Left kidney (tissue), 8 donors: ENCODE data around the gene SERPINB3. TPM values are rescaled to one million over a fixed set of nuclear protein-coding genes. Genes with fewer than 3 reads are reported as not detected.
A peak's percentile ranks its signal among the peaks of the same experiment; 100 is the strongest.
"Not testable (repeated sequence)": the region's sequence is repeated elsewhere in the genome, so short reads cannot be mapped to it uniquely, and the experiment has no call there.

Experiments used
- DNase-seq: peaks from one replicate; pipeline ENCODE4 v3.0.0-alpha.2; 2013
- long read RNA-seq, 8 donors: transcript quantifications; one replicate each; lab custom pipeline, GENCODE V29; 2026
- polyA plus RNA-seq: library from polyadenylated mRNA; unstranded; fragments of 120-200 nt; gene quantifications from one replicate; pipeline ENCODE4 v1.2.1, GENCODE V29; 2013; ENCODE audit not compliant: insufficient read length

SERPINB3 gene
- 0.12 TPM for polyA plus RNA-seq
- long read RNA-seq, donor 1: 0 reads
- long read RNA-seq, donor 2: 0 reads
- long read RNA-seq, donor 3: 0 reads
- long read RNA-seq, donor 4: 0 reads
- long read RNA-seq, donor 5: 0 reads
- long read RNA-seq, donor 6: 0 reads
- long read RNA-seq, donor 7: 0 reads
- long read RNA-seq, donor 8: 0 reads

GRCh38 chr18:63661750-63662149 lies at the start of gene SERPINB3:
Gene SERPINB3, minus strand, starts transcription at chr18:63661893. Its CDS starts 677 bp downstream, at chr18:63661216.
- DNase-seq: not testable (repeated sequence)

- no peak for DNase-seq
These were observed 47.0 kb upstream of the SERPINB3 start for GRCh38 chr18:63708650-63709049.

GRCh38 chr18:63707816-63708215 lies 46.1 kb upstream of the SERPINB3 start:
- DNase-seq: no peak

- no peak for DNase-seq
These were observed 43.7 kb upstream of the SERPINB3 start for GRCh38 chr18:63705401-63705800.

DNA sequence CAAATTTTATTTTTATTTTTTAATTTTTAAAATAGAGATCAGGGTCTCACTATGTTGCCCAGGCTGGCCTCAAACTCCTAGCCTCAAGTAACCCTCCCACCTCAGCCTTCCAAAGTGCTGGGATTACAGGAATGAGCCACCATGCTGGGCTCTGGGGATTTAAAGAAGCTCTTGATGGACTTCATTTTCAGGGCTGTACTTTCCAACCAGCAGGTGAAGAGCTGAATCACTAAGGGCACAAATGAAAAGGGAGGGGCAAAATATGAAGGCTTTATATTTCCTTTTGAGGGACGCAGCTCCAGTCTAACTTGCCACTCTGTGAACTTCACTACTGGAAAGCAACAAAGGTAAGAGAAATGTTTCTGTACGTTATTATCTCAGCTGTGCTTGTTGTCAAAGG lies 41.0 kb upstream of the SERPINB3 start, which contains the start of gene SERPINB11:
Gene SERPINB11, plus strand, starts transcription at position 301 of the 400 bp plus-strand sequence. CDS start 7,234 bp downstream, outside the sequence.
- no peak for DNase-seq

DNA sequence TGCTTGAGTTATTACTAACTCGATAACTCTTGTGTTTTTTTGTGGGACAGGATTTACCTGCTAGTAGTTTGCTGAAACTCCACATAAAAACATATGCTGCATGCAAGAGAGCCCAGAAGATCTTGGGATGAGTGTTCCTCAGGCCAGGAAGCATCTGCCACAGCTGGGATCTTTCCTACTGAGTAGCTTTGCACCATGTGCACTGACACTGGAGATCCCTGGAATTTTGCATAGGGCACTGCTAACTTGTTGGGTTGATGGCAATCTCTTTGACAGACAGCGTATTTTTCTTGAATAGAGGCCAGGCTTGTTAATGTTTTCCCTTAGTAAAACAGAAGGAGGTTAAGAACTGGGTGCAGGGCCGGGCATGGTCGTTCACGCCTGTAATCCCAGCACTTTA lies 40.3 kb upstream of the SERPINB3 start:
- no peak for DNase-seq

DNA sequence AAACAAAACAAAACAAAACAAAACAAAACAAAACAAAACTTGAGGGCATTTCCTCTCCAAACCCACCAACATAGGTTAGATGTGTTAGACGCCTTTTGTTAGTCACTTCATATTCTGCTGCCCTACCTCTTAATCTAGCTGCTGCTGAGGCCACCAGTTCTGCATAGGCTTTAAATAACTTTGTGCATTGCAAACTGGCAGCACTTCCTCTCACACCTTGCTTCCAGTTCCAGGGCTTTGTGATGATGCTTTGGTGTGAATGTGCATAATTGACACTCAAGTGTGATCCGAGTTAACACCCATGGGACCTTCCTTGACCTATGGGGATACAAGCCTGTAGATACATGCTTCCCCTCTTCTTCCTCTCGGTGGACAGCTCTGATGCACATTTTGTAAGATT lies 38.8 kb upstream of the SERPINB3 start:
- DNase-seq: no peak

DNA sequence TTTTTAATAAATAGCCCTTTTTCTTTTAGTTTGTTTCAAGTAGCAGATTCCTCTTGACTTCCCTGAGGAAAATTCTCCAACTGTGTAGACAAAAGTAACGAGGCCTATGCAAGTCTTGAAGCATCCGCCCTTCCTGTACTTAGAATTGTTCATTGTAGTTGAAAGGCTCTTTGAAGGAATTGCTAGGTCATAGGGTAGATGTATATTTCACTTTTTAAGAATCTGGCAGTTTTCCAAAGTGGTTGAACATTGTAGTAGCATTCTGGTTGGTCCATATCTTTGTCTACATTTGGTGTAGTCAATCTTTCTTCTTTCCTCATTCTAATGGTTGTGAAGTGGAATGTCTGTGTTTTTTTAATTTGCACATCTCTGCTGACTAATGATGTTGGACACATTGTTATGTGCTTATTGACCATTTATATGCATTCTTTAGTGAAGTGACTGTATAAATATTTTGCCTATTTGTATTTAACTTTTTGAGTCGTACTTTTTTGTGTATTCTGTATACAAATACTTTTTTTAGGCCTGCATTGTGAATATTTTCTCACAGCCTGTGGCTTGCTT lies 35.5 kb upstream of the SERPINB3 start:
- no peak for DNase-seq

- DNase-seq: no peak
These were observed 27.4 kb upstream of the SERPINB3 start for GRCh38 chr18:63689064-63689463.

GRCh38 chr18:63686871-63687270 lies 25.2 kb upstream of the SERPINB3 start:
- no peak for DNase-seq

- DNase-seq: no peak
These were observed 23.0 kb upstream of the SERPINB3 start for GRCh38 chr18:63684718-63685117.

GRCh38 chr18:63683890-63684289 lies 22.2 kb upstream of the SERPINB3 start:
- no peak for DNase-seq

GRCh38 chr18:63683152-63683551 lies 21.5 kb upstream of the SERPINB3 start:
- DNase-seq: no peak

DNA sequence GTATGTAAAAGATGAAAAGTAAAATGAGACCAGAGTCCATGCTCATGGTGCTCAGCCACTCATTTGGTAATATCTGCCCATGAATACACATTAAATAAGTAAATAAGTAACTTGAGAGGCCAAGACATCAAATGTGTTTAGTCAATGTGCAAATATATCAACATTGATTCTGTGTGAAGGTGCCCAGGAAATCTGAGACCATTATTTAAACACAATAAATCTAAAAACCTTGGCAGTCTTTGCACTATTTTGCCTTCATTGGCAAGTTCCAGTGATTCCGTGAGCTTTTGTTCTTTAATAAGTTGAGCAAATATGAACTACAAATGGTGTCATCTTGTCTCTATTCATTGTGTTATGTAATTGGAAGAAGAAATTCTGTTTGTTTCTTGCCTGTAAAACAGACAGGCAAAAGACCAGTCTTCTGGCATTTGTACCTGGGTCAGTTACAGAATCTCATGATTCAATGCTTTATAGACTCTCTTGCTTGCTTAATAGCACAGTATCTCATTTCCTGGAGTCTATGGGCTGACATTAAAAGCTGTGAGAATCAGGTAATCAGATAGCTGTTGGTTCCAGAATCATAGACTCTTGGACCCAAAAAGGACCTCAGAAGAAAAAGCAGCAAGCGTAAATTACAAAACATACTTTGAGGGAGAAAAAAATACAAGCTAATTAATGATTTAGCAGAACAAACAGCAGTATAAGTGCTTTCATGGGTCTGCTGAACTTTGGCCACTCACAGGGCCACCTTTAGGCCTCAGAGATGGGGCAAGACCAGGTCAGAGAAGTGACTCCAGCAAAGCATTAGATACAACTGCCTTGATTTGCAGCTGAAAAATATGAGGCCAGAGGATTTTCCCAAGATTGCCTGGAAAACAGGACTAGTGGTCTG lies 20.0 kb upstream of the SERPINB3 start:
- peak; percentile 41 for DNase-seq

- no peak for DNase-seq
These were observed 18.3 kb upstream of the SERPINB3 start for GRCh38 chr18:63679820-63680606.

DNA sequence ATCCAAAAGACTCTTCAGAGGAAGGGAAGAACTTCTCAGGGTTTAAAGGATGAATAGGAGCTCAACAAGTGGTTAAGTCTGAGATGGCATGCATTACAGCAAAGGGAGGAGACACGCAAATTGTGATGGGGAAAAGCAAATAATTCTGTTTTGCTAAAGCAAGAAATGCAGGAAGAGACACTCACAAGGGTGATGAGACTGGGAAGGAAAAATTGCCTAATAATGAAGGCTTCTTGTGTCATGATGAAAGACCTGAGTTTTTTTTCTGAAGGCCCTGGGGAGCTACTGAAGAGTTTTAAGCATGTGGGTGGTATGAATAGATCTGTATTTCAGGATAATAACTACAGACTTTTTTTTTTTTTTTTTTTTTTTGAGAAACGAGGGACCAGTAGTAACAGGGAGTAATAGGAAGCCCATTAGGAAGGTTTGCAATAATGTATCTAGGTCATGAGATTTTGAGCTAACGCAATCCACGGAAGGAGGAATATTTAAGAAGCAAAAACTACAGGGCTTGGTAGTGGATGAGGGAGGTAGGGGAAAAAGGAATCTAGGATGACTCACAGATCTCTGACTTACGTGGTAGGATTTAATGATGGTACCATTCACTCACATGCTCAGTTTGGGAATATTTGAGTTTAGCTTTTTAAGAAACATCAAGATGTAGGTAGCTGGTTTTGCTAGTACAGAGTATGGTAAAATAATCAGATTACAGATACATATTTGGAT lies 16.0 kb upstream of the SERPINB3 start:
- DNase-seq: no peak

DNA sequence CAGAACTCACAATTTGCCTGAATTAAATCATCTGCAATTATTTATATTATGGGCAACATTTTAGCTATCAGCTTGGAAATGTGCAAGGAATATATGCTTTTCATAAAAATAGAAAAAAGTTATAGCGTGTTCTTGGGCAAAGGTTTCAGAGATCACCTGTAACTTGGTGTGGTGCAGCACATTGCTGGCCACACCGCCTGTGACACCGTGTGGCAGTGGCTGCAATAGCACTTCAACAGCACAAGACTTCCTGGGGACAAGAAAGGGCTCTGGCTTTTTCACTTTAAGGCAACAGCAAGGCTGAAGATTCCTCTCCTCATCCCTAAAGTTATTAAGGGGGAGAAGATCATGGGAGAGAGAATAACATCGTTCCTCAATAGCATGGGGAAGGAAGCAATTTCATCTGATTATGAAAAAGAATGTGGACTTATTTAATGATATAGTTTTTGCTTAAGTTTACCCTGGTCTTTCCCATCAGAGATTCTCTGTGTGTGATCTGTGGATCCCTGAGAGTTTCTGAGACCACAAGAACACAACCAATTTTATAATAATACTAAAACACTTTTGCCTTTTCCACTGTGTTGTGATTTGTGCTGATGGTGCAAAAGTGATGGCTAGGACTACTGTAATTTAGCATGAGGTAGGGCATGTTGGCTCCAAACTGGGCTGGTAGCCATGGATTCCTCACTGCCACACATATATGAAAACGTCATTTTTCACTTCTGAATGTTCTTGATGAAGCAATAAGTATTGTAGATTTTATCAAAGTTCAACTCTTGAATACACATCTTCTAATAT lies 15.0 kb upstream of the SERPINB3 start:
- DNase-seq: no peak

GRCh38 chr18:63664571-63664970 lies 2.9 kb upstream of the SERPINB3 start:
- no peak for DNase-seq

- not testable (repeated sequence) for DNase-seq
These were observed 2.8 kb downstream of the SERPINB3 start for GRCh38 chr18:63658920-63659319.

DNA sequence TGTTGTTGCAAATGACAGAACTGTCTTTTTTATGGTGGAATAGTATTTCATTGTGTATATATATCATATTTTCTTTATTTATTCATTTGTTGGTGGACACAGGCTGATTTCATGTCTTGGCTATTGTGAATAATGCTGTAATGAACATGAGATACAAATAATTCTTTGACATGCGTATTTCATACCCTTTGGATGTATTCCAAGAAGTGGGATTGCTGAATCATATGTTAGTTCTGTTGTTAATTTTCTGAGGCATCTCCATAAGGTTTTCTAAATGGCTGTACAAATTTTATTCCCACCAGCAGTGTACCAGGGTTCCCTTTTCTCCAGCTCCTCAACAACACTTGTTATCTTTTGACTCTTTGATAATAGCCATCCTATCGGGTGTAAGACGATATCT lies 11.4 kb downstream of the SERPINB3 start:
- DNase-seq: not testable (repeated sequence)

DNA sequence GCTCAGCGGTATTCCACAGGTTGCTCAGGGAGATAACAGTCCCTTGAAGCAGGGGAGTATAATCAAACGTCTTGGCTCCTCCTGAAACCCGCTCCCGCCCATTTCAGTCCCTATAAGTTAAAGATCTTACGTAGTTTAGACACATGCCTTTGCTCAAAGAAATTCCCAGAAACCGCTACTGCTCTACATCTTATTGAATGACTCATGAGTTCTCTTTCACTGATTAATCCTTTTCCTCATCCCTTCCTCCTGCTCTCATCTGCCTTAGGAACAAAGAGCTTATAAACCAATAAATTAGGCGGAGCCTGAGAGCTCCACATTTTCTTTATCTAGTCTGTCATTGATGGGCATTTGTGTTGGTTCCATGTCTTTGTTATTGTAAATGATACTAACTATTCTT lies 13.5 kb downstream of the SERPINB3 start:
- DNase-seq: no peak
